ENCODE data around the gene EFCAB11. TPM values are rescaled to one million over a fixed set of nuclear protein-coding genes. Genes with fewer than 3 reads are reported as not detected.

The EFCAB11 gene
- total and polyA plus RNA-seq, 2 of the 4 experiments (the other 2 are of a cell fraction), result 2.2 to 5.3 TPM

GRCh38 chr14:89986462-89987160, 32.1 kb upstream of the EFCAB11 start (continued):
- TF ChIP-seq CTCF (conservative IDR thresholded peaks at IDR 0.05; ENCODE audit: low read depth, low read length), result no peak

- dilution Hi-C loops (cut with HindIII; ENCODE audit: low sequenced_read_pairs, unreplicated experiment) (no loop called here), intact Hi-C loops (cut with micrococcal nuclease) (no loop called here), in situ Hi-C loops (cut with MboI; ENCODE audit: low sequenced_read_pairs) (loop anchor here (10.0 kb wide), 1 partner anchor 241 kb away; no protein-coding TSS in a partner anchor)
- H2BK120ac ChIP-seq (ENCODE audit: low read depth, low read length), result no peak overlapping the region
- H3K14ac ChIP-seq (replicated peaks; ENCODE audit: low read depth, low read length), result no peak overlapping the region
- H3K4me3 ChIP-seq (ENCODE audit: insufficient read depth, low read depth, low read length), result no peak overlapping the region
- H4K20me1 ChIP-seq (ENCODE audit: insufficient read depth, low read length), result no peaks in the 10 kb centered on the region
- H3K27me3 ChIP-seq (ENCODE audit: control insufficient read depth, insufficient read depth, low read length), result no peaks in the 10 kb centered on the region
- H3K4me2 ChIP-seq (ENCODE audit: low read depth, low read length), result no peak overlapping the region
- CTCF ChIA-PET, result interaction anchor here (1.4 kb wide), 1 partner anchor 11 kb away, joined by 7 read pairs; no protein-coding TSS in a partner anchor
- H3K18ac ChIP-seq (ENCODE audit: low read depth, low read length), result no peak overlapping the region
- H3K9me3 ChIP-seq (ENCODE audit: control insufficient read depth, insufficient read depth, low read length), result no peaks in the 10 kb centered on the region
- no peaks in the 10 kb centered on the region; the same call in 1 of the 2 replicates for H3K9me1 ChIP-seq (ENCODE audit: insufficient read depth, low read length)
- H3K27ac ChIP-seq (ENCODE audit: insufficient read depth, low read length), result no peak overlapping the region
- no peak overlapping the region for H3K56ac ChIP-seq (ENCODE audit: extremely low read depth, insufficient read depth, low read length)
- no peak overlapping the region for H2AK9ac ChIP-seq (replicated peaks; ENCODE audit: low read depth, low read length, poor library complexity)
- no peak overlapping the region for H2BK5ac ChIP-seq (ENCODE audit: low read depth, low read length, poor library complexity, severe bottlenecking)
- no peaks in the 10 kb centered on the region for H3K79me1 ChIP-seq (ENCODE audit: low read depth in 1 of 2, low read length in 2 of 2)
- peaks cover 2% of the 10 kb centered on the region; the same call in 1 of the 2 replicates for H3K4me1 ChIP-seq (ENCODE audit: control insufficient read depth, insufficient read depth, low read length)
- H2BK20ac ChIP-seq (ENCODE audit: low read depth, low read length), result no peak overlapping the region
- BruUV-seq (replicated peaks), result no TSS peak
- H2BK15ac ChIP-seq (ENCODE audit: low read depth, low read length), result no peak overlapping the region
- no peak for DNase-seq
- no CpG with 5 or more reads among the region's 2 CpGs for WGBS, 2 experiments (ENCODE audit: extremely low coverage in 2 of 2, insufficient read length in 1 of 2)
- no peak overlapping the region for H2AK5ac ChIP-seq (ENCODE audit: low read depth, low read length)
- ATAC-seq (ENCODE audit: low read depth), result no peak
- no peak overlapping the region for H3K23ac ChIP-seq (ENCODE audit: low read depth, low read length)
- H4K91ac ChIP-seq (ENCODE audit: insufficient read depth, low read depth, low read length), result no peak overlapping the region
- no peak for TF ChIP-seq CTCF (conservative IDR thresholded peaks at IDR 0.05; ENCODE audit: low read depth, low read length)
- TF ChIP-seq MAFK (IDR thresholded peaks at IDR 0.05; ENCODE audit: low read depth, low read length), result no peak
- no peak for TF ChIP-seq RCOR1 (IDR thresholded peaks at IDR 0.05; ENCODE audit: insufficient replicate concordance, low read length)
- no peak for TF ChIP-seq CEBPB (IDR thresholded peaks at IDR 0.05; ENCODE audit: low read depth, low read length)
- no peak for TF ChIP-seq RFX5 (IDR thresholded peaks at IDR 0.05; ENCODE audit: low read depth, low read length)
- TF ChIP-seq ELK1 (IDR thresholded peaks at IDR 0.05; ENCODE audit: borderline replicate concordance, low read depth, low read length), result no peak
- peaks cover 31% of the 10 kb centered on the region for H3K36me3 ChIP-seq (ENCODE audit: control insufficient read depth, insufficient read depth, low read length)
- H4K8ac ChIP-seq (ENCODE audit: low read depth in 2 of 2, low read length in 2 of 2), result no peak overlapping the region
- H3K9ac ChIP-seq (ENCODE audit: low read depth, low read length), result no peak overlapping the region
- H3K4ac ChIP-seq (ENCODE audit: low read depth, low read length), result no peak overlapping the region
- POLR2A ChIA-PET (ENCODE audit: unreplicated experiment), result no interaction called here
- H2AFZ ChIP-seq (replicated peaks; ENCODE audit: low read length, poor library complexity), result no peak overlapping the region
- no peak overlapping the region for H4K5ac ChIP-seq (ENCODE audit: low read depth, low read length)
These were observed 28.8 kb upstream of the EFCAB11 start for GRCh38 chr14:89983375-89983774.
